ENCODE data around the gene MDP1. TPM values are rescaled to one million over a fixed set of nuclear protein-coding genes. Genes with fewer than 3 reads are reported as not detected.

The MDP1 gene
- total RNA-seq, 1 donor from 2014 or later = 17.4 TPM

DNA sequence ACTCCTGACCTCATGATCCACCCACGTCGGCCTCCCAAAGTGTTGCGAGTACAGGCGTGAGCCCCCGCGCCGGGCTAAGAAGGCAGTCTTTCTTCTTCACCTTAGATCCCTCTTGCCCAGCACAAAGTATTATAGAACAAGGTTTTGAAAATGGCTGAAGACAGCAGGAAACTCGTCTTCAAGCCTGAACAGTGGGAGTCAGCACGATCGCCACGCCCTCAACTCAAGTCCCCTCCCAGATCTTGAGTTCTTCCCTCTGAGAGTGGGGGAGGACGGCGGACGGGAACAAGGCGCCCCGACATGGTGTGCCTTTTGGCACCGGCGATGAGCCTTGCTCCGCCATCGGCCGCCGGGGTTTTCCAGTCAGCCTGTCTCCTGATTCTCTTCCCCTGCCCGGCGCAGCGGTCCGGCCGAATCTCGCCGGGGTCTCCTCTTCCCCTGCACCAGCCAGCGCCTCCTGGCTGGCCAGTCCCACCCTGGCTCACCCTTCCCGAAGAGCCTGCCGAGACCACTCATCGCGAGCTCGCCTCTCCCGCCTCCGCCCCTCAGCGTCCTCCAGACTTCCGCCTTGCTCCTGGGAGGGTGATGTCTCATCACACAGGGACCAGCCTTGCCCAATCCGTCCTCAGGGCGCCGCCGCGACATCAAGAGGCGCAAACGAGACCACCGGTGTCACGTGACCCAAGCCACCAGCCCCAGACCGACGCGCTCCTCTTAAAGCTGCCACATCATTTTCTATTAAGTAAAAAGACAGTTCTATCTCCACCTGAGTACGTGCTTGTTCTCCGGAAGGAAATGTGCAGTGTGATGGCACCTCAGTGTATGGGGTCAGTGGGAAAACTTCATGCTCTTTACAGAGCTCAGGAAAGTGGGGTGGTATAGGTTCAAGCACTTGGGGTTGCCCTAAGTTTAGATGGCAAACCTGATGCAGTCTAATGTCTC lies 2.7 kb downstream of the MDP1 start, which contains the start of gene CHMP4A:
Gene CHMP4A, minus strand, starts transcription at position 565 of the 942 bp plus-strand sequence. Its CDS starts 49 bp downstream, at position 516.
- Mint-ChIP-seq H3K9me3 (ENCODE audit: unreplicated experiment) (no peaks in the 10 kb centered on the region), H3K27me3 (ENCODE audit: unreplicated experiment) (peaks cover 28% of the 10 kb centered on the region), H3K4me3 (ENCODE audit: unreplicated experiment) (peak within 1 kb of the TSS; percentile 93), H3K4me1 (ENCODE audit: unreplicated experiment) (peaks cover 21% of the 10 kb centered on the region), H3K36me3 (ENCODE audit: low read depth, unreplicated experiment) (peaks cover 28% of the 10 kb centered on the region), H3K27ac (ENCODE audit: unreplicated experiment) (peak within 1 kb of the TSS; percentile 96)
- TF ChIP-seq, protein P1, sequence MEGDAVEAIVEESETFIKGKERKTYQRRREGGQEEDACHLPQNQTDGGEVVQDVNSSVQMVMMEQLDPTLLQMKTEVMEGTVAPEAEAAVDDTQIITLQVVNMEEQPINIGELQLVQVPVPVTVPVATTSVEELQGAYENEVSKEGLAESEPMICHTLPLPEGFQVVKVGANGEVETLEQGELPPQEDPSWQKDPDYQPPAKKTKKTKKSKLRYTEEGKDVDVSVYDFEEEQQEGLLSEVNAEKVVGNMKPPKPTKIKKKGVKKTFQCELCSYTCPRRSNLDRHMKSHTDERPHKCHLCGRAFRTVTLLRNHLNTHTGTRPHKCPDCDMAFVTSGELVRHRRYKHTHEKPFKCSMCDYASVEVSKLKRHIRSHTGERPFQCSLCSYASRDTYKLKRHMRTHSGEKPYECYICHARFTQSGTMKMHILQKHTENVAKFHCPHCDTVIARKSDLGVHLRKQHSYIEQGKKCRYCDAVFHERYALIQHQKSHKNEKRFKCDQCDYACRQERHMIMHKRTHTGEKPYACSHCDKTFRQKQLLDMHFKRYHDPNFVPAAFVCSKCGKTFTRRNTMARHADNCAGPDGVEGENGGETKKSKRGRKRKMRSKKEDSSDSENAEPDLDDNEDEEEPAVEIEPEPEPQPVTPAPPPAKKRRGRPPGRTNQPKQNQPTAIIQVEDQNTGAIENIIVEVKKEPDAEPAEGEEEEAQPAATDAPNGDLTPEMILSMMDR (IDR thresholded peaks at IDR 0.05; ENCODE audit: unreplicated experiment) = no peak
- peak; percentile 92 for DNase-seq (ENCODE audit: low spot score)

DNA sequence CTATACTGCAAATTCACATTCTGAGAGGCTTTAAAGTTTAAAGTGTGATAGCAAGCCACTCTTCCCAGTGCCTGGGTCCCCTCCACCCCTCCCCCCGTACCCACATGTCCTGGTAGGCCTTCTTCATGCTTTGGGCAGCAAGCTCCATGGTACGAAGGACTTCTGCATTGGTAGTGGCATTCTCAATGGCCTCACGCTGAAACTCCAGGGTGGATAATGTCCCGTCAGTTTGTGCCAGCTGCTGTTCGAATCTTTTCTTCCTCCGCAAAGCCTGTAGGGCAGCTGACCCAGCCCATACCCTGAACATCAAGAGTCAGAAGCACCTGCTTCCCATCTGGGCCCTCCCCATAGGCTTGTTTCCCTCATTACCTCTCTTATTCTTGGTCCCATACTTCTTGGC lies 4.6 kb downstream of the MDP1 start:
- Mint-ChIP-seq H3K27me3 (ENCODE audit: unreplicated experiment) (peaks cover 30% of the 10 kb centered on the region), H3K9me3 (ENCODE audit: unreplicated experiment) (no peaks in the 10 kb centered on the region), H3K4me1 (ENCODE audit: unreplicated experiment) (peaks cover 24% of the 10 kb centered on the region), H3K27ac (ENCODE audit: unreplicated experiment) (peak overlapping the region; percentile 28), H3K36me3 (ENCODE audit: low read depth, unreplicated experiment) (peaks cover 37% of the 10 kb centered on the region), H3K4me3 (ENCODE audit: unreplicated experiment) (no peak overlapping the region)
- TF ChIP-seq, protein P1 (IDR thresholded peaks at IDR 0.05; ENCODE audit: unreplicated experiment) = no peak
- no peak for DNase-seq (ENCODE audit: low spot score)

DNA sequence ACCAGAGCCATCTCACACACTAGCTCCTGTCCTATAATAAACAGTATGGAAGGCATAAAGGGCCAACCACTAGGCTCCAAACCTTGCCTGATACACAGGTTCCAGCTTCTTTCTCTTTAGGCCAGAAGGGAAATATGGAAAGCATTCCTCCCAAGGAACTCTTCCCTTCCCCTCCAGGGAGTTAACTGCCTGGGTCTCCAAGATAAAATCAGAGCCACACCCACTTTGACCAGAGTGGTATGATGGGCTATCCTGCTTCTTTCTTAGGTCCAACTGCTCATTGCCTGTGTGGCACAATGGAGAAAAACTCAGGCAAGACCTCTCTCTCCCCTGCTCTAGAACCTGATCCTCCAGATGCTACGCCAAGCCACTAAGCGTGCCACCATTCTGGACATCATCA lies 8.2 kb downstream of the MDP1 start:
- TF ChIP-seq, protein P1 (IDR thresholded peaks at IDR 0.05; ENCODE audit: unreplicated experiment) = no peak
- no peak for DNase-seq (ENCODE audit: low spot score)
- peaks cover 13% of the 10 kb centered on the region for H3K27me3 Mint-ChIP-seq (ENCODE audit: unreplicated experiment)
- no peaks in the 10 kb centered on the region for H3K9me3 Mint-ChIP-seq (ENCODE audit: unreplicated experiment)
- no peak overlapping the region for H3K27ac Mint-ChIP-seq (ENCODE audit: unreplicated experiment)
- H3K4me3 Mint-ChIP-seq (ENCODE audit: unreplicated experiment) = no peak overlapping the region
- H3K4me1 Mint-ChIP-seq (ENCODE audit: unreplicated experiment) = peaks cover 6% of the 10 kb centered on the region
- peaks cover 51% of the 10 kb centered on the region for H3K36me3 Mint-ChIP-seq (ENCODE audit: low read depth, unreplicated experiment)

DNA sequence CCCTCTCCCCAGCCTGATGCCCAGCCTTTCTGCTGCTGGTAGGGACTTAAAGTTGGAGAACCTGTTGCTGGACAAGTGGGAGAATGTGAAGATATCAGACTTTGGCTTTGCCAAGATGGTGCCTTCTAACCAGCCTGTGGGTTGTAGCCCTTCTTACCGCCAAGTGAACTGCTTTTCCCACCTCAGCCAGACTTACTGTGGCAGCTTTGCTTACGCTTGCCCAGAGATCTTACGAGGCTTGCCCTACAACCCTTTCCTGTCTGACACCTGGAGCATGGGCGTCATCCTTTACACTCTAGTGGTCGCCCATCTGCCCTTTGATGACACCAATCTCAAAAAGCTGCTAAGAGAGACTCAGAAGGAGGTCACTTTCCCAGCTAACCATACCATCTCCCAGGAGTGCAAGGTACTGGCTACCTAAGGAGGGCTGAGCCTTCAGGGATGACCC lies 8.7 kb downstream of the MDP1 start:
- Mint-ChIP-seq H3K4me3 (ENCODE audit: unreplicated experiment) (peak overlapping the region; percentile 35), H3K9me3 (ENCODE audit: unreplicated experiment) (no peaks in the 10 kb centered on the region), H3K4me1 (ENCODE audit: unreplicated experiment) (peaks cover 6% of the 10 kb centered on the region), H3K27ac (ENCODE audit: unreplicated experiment) (no peak overlapping the region), H3K27me3 (ENCODE audit: unreplicated experiment) (peaks cover 12% of the 10 kb centered on the region), H3K36me3 (ENCODE audit: low read depth, unreplicated experiment) (peaks cover 54% of the 10 kb centered on the region)
- no peak for DNase-seq (ENCODE audit: low spot score)
- TF ChIP-seq, protein P1 (IDR thresholded peaks at IDR 0.05; ENCODE audit: unreplicated experiment) = no peak

All from endothelial cell (in vitro differentiated cells).